ENCODE results near the gene PDE9A.
"Not testable (repeated sequence)": the region's sequence is repeated elsewhere in the genome, so short reads cannot be mapped to it uniquely, and the experiment has no call there.

PDE9A gene

DNA sequence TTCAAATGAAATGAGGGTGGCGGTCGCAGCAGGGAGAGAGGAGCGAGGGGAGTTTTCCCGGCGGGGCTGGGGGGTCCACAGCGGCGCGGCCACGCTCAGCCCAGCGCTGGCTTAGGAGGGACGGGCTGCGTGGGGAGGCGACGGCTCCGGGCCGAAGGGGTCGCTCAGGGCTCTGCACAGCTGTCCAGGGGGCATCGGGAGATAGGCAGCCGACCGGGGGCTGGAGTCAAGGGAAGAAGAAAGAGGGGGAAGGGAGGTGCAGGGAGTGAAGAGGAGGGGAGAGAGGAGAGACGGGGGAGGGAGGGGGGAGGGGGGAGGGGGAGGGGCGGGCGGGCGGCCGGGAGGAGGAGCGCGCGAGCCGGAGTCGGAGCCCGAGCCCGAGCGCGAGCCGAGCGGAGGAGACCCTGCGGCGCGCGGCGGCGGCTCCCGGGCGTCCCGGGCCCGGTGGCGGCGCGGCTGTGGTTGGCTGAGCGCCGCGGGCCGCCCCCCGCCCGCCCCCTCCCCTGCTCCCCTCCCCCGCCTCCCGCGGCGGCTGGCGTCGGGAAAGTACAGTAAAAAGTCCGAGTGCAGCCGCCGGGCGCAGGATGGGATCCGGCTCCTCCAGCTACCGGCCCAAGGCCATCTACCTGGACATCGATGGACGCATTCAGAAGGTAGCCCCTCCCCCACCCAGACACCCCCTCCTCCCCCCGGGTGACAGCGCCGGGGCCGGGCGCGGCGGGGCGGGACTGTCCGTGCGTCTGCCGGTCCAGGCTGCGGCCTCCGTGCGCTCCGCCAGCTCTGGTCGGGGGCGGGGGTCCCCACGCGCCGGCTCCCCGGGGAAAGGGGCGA is at the start of gene PDE9A:
TSS of gene PDE9A (plus strand) at position 391 of the 831 bp plus-strand sequence. CDS start at position 585, 194 bp downstream.
- peak; percentile 12 for DNase-seq

DNA sequence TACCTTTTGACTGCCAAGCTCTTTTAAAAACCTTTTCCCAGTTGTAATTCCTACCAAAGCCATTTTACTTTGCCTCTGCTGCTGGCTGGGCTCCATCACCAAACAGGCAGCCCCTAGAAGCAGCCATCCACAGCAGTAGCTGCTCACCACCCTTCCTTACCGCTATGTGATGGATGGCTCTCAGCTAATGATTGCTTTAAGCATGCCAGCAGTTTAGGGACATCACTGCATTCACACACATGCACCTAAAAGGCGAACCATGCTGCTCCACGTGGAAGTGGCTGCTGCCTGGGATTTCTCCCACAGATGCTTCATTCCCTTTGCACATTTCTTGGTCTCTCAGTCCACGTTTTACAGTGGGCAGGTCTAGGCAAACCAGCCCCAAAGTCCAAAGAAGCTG is 46.3 kb upstream of the PDE9A start:
- DNase-seq = no peak

GRCh38 chr21:42607525-42608102 is 45.8 kb upstream of the PDE9A start:
- DNase-seq = no peak

- no peak for DNase-seq
Observed at GRCh38 chr21:42608446-42608845, 45.0 kb upstream of the PDE9A start.

DNA sequence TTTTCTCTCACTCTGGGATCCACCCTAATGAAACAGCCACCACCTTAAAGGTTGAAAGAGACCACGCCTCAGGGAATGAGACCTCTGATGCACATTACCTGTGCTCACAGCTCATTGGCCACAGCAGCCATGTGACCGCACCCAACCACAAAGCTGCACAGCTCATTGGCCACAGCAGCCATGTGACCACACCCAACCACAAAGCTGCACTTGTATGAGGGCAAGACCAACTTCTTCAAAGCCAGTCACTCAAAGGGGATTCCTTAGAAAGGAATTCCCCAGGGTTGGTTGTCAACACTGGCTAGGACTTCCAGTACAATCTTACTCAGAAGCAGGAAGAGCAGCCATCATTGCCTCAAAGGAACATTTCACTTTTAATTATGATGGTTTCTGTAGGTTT is 43.6 kb upstream of the PDE9A start:
- peak; percentile 24 for DNase-seq

DNA sequence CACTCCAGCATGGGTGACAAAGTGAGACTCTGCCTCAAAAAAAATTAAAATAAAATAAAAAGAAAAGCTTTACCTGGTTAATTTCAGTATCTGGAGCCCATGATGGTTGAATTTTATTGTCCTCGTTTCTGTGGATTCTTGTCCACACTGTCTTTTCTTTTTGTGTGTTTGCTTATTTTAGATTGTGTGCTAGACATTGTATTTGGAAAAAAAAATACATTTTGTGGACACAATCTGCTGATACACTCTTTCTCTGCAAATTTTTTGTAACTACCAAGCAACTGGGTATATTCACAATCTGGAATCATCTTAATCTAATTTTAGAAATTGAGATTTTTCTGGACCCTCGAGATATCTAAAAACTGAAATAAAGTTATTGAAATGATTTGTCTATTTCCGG is 41.6 kb upstream of the PDE9A start:
- no peak for DNase-seq

DNA sequence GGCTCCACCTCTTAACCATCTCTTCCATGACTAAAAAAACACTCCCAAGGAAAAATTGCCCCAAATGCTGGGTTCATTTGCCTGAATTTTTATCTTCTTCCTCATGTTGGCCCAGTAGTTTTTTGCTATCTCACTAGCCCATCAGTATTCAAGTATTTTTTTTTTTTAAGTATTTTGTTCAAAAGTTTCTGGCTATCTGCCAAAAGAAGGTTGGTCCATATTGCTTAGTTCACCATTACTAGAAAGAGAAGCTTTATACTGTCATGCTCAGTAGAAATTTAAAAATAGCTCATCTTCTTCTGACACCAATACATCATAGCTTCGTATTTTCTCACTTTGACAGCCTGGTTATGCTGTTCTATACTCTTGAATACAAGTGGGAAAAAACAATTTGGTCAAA is 41.0 kb upstream of the PDE9A start:
- no peak for DNase-seq

DNA sequence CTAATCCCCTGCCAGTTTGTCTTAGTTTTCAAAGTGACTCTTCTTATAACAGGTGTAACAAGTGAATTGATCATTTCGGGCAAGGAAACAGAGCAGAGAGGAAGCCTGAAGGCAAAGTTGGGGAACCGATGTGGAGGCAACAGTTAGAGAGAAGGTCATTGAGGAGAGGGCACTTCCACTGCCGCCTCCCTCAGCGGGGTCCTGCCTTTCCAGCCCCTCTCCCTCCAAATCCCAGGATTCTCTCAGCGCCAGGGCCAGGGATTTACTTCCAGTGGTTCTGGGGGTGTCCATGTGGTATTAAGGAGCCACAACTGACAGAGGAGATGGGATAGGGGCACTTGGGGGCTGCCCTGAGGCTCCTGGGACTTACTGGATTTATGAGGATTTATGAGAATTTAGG is 39.7 kb upstream of the PDE9A start:
- no peak for DNase-seq

DNA sequence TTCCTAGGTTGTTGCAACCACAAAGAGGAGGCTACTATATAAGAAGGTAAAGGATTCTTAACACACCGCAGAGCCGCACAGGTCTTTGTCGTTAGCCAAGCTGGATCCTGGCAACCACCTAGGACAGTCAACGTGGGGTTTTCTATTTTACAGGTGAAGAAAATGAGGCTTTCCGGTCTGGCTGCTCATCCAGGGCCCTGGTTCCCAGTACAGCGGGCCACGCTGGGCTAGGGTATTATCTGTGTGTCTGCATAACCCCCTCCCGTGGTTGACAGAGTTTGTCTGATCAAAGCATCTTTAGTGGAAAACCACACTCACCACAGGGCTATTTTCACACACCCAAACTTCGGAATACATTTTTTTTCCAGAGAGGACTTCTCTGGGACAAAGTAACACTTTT is 39.0 kb upstream of the PDE9A start:
- DNase-seq = peak; percentile 25

DNA sequence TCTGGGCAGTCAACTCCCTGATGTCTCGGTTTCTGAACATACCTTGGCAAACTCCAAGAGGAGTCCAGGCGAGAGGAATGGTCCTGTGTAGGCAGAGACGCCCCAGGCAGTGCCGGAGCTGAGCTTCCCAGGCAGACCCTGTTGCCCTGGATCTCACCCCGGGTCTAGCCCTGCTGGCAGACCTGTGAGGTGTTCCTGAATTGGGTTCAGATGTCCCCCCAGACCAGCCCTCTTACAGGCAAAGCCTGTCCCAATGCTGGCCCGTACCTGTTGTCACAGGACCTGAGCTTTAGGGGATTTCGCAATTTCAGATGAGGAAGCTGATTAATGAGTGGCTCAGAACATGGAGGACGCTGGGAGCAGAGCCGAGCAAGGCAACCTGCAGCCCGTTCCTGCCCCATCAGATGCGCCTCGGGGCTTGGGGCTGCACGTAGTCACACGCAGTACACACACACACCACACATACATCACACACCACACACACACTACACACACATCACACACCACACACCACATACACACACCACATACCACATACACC is 38.5 kb upstream of the PDE9A start:
- peak; percentile 57 for DNase-seq

- not testable (repeated sequence) for DNase-seq
Observed at GRCh38 chr21:42615377-42615776, 38.0 kb upstream of the PDE9A start.

DNA sequence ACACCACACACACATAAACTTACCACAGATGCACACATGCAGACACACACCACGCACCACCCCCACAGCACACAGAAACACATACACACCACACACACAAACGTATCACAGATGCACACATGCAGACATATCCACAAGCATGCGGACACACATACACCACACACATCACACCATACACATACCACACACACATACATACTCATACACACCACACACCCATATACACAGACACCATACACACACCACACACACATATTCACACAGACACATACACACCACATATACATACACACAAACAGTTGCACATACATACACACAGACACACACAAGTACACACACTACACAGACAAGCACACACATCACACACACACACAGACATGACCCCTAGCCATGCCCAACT is 37.5 kb upstream of the PDE9A start:
- no peak for DNase-seq

DNA sequence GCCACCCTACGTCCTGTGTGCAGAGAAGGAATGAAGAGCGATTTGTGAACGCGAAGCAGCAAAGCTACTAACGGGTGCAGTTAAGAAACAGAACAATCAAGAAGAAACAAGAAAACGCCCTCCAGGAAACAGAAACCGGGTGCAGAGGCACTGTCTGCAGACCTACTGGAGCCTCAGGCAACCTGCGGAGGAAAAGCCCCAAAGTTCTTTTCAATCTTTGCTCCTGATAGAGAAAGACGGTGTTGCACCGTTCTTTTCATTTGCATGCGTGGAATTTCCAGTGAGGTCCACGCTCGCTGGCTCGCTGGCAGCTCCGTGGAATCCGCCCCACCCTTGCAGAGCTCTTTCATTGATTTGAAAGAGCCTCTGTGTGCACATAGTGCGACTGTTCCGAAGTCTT is 37.0 kb upstream of the PDE9A start:
- no peak for DNase-seq

DNA sequence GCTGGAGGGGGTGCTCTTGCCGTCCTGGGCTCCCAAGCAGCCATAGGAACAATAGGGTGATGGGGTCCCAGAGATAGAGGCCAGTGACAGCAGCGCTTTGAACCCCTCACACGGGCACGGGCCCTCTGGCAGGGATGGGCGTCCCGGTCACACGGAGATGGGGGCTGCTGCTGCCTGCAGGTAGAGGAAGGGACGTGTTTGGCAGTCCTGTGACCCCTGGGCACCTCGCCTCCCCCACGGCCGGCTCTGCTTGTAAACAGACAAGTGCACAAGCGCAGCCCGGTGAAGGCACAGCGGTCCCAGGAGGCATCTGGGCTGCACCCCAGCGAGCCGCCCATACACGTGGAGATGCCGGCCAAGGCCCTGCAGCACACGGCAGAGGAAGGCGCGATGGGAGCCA is 36.5 kb upstream of the PDE9A start:
- no peak for DNase-seq

- no peak for DNase-seq
Observed at GRCh38 chr21:42617486-42617885, 35.9 kb upstream of the PDE9A start.

- DNase-seq = no peak
Observed at GRCh38 chr21:42618707-42619102, 34.7 kb upstream of the PDE9A start.

GRCh38 chr21:42619166-42619565 is 34.3 kb upstream of the PDE9A start:
- DNase-seq = no peak

GRCh38 chr21:42619841-42620240 is 33.6 kb upstream of the PDE9A start:
- DNase-seq = no peak

- no peak for DNase-seq
Observed at GRCh38 chr21:42621166-42621818, 32.1 kb upstream of the PDE9A start.

- no peak for DNase-seq
Observed at GRCh38 chr21:42621819-42622177, 31.6 kb upstream of the PDE9A start.

DNA sequence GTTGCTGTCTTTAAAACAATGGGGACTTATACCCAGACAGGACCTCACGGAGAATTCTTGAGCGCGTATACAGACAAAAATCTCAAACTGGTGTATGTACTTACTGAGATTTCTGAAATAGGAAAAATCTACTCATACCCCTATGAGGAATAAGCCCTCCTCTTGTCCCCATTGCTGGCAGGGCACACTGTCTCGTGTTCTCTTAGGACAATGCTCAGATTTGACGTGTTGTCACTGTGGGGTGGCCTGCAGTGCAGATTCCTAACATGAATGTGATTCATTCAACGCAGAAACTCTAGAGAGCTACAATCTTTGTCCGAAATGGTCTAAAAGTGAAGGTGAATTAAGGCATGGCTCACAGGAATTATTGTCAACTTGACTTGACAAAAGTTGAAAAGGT is 31.1 kb upstream of the PDE9A start:
- no peak for DNase-seq

GRCh38 chr21:42623694-42624093 is 29.7 kb upstream of the PDE9A start:
- no peak for DNase-seq

GRCh38 chr21:42624095-42624790 is 29.2 kb upstream of the PDE9A start:
- DNase-seq = no peak

All from CD4-positive, alpha-beta T cell treated with Interferon gamma for 1 hour (primary cell).